Middle frontal gyrus (tissue), 1 donor: ENCODE data around the gene GALNTL6.
A peak's percentile ranks its signal among the peaks of the same experiment; 100 is the strongest.
"Not testable (repeated sequence)": the region's sequence is repeated elsewhere in the genome, so short reads cannot be mapped to it uniquely, and the experiment has no call there.

Experiments
- DNase-seq: peaks from one replicate; pipeline ENCODE4 v3.0.0-alpha.2; 2015; ENCODE audit warnings: low spot score; ENCODE audit errors: extremely low spot score

Gene GALNTL6

DNA sequence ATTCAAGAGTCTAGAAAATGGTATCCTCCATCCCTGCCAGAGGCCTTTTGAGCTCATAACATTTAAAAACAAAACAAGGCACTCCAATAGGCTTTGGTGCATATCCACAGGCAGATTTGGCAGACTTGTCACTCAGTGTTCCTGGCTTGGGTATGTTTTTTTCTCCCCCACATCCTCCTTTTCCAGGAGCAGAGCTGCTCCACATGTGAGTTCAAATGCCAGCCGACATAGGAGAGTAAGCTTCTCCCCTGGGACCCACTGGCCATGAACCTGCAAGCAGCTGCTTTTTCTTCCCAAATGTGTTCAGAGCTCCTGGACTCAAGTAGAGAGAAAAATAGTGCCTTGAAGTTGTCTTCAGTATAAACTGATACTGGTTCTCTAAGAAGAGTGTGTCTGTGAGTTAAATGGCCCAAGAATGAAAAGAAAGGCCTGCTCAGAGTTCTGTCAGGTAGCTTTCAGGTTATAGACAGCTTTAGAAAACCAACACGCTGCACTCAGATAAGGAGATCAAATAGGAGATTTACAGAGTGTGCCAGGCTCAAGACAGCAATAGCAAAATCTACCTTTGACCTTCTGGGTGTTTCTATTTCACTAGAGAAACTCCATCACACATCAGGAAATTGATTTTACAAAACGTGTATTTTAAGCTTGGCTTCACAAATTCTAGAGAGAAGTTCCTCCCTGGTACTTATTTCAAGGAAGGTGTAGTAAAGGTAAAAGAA, 1192.9 kb downstream of the GALNTL6 start:
- DNase-seq = no peak

DNA sequence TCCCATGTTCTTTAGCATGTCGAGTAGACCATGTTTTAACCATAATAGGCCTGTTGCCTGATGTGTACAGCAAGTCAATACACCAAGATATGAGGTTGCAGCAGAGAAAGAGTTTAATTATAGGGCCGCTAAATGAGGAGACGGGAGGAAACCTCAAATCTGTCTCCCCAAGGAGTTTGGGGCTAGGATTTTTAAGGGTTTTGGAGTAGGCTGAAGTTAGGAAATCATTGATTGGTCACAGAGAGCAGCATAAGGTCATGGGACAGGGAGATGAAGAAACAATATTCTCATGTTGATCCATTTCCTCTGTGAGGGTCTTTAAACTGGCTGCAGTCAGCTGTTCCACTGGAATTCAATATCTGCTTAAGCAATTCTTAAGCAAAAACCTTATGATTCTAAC, 1195.2 kb downstream of the GALNTL6 start:
- no peak for DNase-seq

- DNase-seq = no peak
Observed at GRCh38 chr4:173009129-173009823, 1196.1 kb downstream of the GALNTL6 start.

GRCh38 chr4:173012608-173013007, 1199.4 kb downstream of the GALNTL6 start:
- DNase-seq = no peak

GRCh38 chr4:173013232-173013930, 1200.2 kb downstream of the GALNTL6 start:
- DNase-seq = peak; percentile 36

DNA sequence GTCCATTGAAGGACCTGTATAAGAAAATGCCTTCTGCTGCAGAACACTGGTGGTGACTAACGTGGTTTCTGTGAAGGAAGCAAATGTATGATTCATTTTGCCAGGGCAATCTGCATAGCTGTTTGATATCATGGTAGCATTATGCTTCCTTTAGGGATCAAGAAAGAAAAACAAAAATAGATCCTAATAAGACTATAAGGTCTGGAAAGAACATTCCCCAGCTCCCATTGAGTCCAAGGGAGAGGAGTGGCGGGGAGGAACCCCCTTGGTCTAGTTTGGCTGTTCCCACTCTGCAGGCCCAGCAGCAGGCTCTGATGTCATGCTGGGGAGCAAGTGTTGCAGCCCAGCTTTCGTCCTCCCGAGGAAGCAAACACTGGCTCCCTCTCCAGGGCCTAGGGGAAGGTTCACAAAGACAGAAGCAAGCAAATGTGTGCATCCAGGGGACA, 1200.9 kb downstream of the GALNTL6 start:
- DNase-seq = no peak

GRCh38 chr4:173014836-173015235, 1201.6 kb downstream of the GALNTL6 start:
- no peak for DNase-seq

DNA sequence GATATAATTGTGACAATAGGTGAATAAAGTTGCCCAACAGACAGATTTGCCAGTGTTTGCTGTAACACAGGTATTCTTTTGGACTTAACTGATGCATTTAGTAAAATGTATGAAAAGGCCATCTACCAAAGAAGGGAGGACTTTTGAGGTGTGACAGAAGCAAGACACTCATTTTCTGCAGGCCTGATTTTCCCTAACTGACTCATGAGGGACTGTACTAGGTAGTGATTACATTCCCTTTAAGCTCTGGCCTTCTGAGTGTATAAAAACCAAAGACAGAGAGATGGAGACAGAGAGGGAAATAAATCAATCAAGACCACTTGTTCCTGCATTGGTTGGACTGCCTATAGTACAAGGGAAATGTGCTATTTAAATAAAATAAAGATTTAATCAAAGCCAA, 1204.6 kb downstream of the GALNTL6 start:
- no peak for DNase-seq

GRCh38 chr4:173018446-173018845, 1205.2 kb downstream of the GALNTL6 start:
- DNase-seq = no peak

DNA sequence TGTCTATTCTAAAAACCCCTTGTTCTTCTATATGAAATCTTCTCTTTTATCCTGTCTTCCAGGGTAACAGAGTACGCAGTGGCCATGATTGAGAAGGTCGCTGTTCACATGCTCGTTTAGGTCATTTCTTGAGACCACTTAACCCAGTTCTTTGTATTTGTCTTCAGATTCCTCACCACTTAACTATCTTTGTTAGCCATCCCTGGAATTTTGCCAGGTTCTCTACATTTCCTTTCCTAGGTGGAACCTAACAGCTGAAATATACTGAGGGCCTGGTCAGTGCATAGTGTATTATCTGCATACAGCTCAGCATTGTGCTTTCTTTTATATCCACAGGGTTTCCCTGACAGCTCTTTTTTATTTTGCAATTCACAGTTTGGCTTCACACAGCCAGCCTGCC, 1206.5 kb downstream of the GALNTL6 start:
- DNase-seq = no peak

- not testable (repeated sequence) for DNase-seq
Observed at GRCh38 chr4:173021746-173022573, 1208.8 kb downstream of the GALNTL6 start.

DNA sequence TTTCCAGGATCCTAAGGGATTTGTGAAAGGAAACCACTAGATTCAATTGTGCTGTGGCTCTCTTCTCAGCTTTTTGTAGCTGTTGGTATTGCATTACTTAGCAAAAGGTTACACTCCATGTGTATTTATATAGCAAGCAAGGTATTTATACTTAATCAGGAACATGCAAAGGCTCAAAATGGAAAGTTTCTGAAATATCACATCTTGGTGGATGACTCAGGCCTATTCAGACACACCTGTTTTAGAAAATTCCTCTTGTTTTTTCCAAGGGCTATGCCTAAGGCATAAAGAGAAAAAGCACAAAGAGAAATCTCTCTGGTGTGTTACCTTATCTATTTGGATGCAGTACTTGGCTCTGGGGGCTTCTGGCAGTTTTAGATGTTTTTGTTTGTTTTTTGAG, 1211.0 kb downstream of the GALNTL6 start:
- no peak for DNase-seq

DNA sequence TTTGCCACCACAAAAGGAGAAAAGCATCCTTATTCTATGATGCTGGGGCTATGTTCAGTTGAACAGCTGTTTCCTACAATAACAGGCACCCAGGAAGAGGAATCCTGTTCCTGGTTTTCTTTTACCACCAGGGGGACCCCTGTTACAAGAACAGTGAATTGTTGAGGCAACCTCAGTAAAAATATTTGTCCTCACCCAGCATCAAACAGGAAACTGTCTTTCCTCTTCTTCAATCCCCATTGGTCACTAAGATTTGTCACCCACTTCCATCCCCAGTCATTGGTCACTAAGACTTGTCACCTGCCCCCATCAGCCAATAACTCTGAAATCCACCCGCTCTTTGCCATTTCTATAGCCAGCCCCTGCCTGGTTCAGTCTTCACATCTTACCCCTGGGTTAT, 1211.9 kb downstream of the GALNTL6 start:
- DNase-seq = peak; percentile 63

- no peak for DNase-seq
Observed at GRCh38 chr4:173037242-173037641, 1224.0 kb downstream of the GALNTL6 start.

DNA sequence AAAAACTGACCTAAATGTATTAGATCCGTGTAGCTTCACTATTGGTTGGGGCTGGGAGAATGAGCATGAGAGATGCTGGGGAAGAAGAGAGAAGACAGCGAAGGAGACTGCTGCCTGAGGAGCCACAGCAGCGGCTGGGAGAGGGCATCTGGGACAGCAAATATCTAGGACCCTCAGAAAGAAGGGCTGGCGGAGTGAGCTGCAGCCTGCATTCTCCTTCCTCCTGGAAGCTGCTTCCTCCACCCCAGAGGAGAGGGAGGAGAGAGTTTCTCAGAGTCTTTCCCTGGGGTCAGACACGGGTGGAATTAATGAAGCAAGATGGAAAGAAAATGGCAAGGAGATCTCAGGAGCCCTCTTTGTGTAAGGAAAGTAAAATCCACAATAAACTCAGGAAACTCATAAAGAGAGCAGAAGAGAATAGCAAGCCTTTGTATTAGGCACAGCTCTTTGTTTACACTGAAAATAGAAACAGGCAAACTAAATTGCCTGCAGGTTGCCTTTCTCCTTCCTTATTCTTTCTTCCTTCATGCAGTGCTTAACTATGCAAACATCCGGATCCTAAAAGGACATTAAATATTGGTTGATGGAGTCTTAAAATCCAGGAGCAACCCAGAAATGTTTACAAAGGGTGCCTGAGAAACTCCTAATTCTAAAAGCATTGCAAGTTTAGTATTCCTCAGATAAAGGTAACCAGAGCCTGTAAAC, 1225.1 kb downstream of the GALNTL6 start:
- DNase-seq = no peak

DNA sequence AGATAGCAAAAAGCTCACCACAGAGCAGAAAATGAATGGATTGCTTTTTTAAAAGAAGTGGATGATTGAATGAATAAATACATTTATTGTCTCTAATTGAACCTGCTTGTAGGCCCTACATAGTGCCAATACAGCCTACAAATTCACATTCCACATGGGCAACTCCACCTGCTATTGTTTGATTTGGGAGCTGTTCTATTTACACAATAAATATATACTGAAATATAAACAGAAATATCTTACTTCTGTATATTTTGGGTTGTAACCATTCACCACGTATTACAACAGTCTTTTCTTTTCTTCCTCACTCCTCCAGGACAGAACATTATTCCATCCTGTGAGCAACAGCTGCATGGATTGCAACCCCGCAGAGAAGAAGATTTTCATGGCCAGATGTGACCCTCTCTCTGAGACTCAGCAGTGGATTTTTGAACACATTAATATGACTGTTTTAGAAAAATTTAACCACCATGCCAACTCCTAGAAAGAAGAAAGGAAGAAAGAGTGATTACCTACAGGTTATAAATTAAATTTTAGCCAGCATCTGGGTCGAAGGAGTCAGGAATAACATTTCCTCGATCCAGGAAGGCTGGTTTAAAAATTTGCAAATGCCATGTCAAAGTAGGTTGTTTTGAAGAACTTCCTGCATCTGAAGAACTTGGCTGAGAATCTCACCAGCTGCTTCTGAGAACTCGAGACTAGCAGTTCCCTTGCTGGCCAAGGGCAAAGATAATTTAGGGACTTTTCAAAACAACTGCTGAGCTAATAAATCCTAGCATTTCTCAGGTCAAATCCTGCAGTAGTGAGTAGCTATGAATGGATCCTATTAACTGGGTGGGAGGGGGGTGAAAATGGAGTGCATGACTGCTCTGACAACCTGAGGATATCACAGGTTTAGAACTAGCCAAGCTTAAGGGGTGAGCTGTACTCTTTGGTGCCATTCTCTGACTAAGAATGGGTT, 1226.7 kb downstream of the GALNTL6 start:
- DNase-seq = no peak

DNA sequence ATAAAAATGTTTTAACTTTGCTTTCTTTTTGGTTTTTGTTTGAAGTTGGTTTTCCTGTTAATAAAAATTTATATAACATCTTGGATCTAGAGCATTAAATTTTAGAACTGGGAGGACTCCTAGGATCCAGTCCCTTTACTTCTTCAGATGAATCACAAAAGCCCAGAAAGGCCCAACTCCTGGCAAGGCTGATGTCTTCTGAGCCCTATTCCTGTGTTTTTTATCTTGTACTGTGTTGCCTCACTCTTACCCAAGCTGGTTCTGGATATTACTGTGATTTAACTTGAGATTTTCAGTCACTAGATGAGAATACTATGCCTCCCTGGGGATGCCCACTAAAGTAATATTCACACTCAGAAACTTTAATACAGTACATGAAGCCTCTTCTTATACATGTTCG, 1228.3 kb downstream of the GALNTL6 start:
- no peak for DNase-seq

DNA sequence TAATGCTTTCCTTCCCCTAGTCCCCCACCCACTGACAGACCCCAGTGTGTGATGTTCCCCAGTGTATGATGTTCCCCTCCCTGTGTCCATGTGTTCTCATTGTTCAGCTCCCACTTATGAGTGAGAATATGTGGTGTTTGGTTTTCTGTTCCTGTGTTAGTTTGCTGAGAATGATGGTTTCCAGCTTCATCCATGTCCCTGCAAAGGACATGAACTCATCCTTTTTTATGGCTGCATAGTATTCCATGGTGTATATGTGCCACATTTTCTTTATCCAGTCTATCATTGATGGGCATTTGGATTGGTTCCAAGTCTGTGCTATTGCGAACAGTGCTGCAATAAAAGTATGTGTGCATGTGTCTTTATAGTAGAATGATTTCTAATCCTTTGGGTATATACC, 1228.9 kb downstream of the GALNTL6 start:
- DNase-seq = not testable (repeated sequence)

DNA sequence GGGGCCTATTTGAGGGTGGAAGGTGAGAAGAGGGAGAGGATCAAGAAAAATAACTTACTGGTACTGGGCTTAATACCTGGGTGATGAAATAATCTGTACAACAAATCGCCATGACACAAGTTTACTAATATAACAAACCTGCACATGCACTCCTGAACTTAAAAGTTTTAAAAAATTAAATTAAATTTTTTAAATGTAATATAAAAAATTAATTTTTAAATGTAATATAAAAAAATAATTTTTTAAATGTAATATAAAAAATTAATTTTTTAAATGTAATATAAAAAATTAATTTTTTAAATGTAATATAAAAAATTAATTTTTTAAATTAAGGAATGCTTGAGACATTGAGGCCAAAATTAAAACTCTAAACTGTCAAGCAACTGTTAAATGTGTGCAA, 1231.1 kb downstream of the GALNTL6 start:
- DNase-seq = no peak

- DNase-seq = no peak
Observed at GRCh38 chr4:173045571-173045970, 1232.4 kb downstream of the GALNTL6 start.
